GM13977 (cell line): ENCODE results near the gene LYG1.

Experiments used
- DNase-seq: peaks from one replicate; pipeline ENCODE4 v3.0.0; 2012; ENCODE audit warnings: low spot score
- CTCF ChIP-seq: IDR thresholded peaks from 2 replicates; pipeline ENCODE4 v1.5.1; 2012; ENCODE audit warnings: mild to moderate bottlenecking, control low read depth; ENCODE audit not compliant: insufficient read depth; ENCODE audit errors: extremely low read depth, missing control alignments
- in situ Hi-C: fragments of 300-500 bp; cut with MboI; formaldehyde crosslinking; loops from one replicate; pipeline ENCODE4 v1.12.0; 2022; ENCODE audit warnings: low sequenced_read_pairs, low pct_unique_long_range_greater_than_20kb, mixed read lengths, inconsistent platforms; ENCODE audit not compliant: unreplicated experiment

LYG1 gene

DNA sequence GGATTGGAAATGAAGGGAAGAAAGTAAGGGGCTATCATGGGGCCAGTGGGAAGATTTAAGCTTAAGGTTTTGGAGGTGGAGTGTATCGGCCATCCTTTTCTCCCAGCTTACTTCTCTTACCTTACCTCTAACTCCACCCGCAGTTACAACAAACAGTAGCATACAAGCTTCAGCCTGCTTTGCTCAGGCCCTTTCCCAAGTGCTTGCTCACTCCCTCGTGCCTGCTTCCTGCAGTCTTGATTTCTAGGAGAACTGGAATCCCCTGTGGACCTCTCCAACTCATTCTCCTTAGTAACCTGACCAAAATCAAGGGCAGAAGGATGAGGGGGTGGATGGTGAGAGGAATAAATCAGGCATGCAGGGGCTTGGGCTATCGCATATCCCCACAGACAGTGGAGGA is 39.8 kb downstream of the LYG1 start:
- TF ChIP-seq CTCF = no peak
- in situ Hi-C loops = no loop called here
- DNase-seq = no peak

DNA sequence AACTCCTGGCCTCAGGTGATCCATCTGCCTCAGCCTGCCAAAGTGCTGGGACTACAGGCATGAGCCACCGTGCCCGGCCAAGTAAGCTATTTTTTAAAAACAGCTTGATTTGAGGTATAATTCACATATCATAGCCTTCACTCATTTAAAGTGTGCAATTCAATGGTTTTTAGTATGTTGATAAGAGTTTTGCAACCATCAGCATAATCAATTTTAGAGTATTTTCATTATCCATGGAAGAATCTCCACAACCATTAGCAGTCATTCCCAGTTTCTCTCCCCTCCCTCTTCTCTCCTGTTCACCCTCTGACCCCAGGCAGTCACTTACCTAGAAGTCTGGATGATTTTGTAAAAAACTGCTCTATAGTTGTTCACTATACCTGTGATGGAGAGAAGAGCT is 40.8 kb downstream of the LYG1 start:
- no peak for DNase-seq
- in situ Hi-C loops = no loop called here
- no peak for TF ChIP-seq CTCF

- no peak for TF ChIP-seq CTCF
- no peak for DNase-seq
- in situ Hi-C loops = no loop called here
Measured at GRCh38 chr2:99259465-99259864, 41.5 kb downstream of the LYG1 start.

- in situ Hi-C loops = no loop called here
- no peak for TF ChIP-seq CTCF
Measured at GRCh38 chr2:99256677-99257076, 44.3 kb downstream of the LYG1 start.

GRCh38 chr2:99255491-99256318 is 45.3 kb downstream of the LYG1 start, which contains the start of gene LYG2:
Gene LYG2, minus strand, starts transcription at chr2:99255666. Its CDS starts 1,406 bp downstream, at chr2:99254260.
- no peak for TF ChIP-seq CTCF
- in situ Hi-C loops = no loop called here
- no peak for DNase-seq

More at GRCh38 chr2:99256677-99257076, 44.3 kb downstream of the LYG1 start:
- DNase-seq = no peak

DNA sequence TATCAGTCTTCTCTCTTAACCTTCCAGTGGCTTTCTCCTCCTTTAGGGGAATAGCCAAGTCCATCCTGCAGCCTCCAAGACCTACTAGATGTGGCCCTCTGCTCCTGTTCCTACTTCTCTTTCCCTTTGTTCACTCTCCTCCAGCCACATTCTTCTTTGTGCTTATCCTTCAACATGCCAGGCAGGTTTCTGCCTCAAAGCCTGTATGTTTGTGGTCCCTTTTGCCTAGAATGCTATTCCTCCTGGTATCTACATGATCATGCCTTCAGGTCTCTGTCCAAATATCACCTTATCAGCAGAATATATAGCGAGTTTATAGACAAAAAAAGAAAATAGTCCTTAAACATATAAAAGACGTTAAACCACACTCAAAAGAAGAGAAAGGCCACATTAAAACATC is 51.0 kb downstream of the LYG1 start:
- no peak for DNase-seq
- TF ChIP-seq CTCF = no peak
- in situ Hi-C loops = no loop called here
